BLaER1 treated with 17β-estradiol and CSF1 and Interleukin-3, amounts not matched to agents 10 nM and 100 nM (cell line): Measurements from ENCODE around the gene PRR29.

Experiments used
- H3K27ac ChIP-seq, 11 experiments: shearing (Covaris generic); formaldehyde crosslinking; 2 replicates each; pipeline ENCODE4 v1.8.1; 2022
- H3K27me3 ChIP-seq, 11 experiments: shearing (Covaris generic); formaldehyde crosslinking; 2 replicates each; pipeline ENCODE4 v1.8.1; 2022
- H3K36me3 ChIP-seq, 11 experiments: shearing (Covaris generic); formaldehyde crosslinking; 2 replicates each; pipeline ENCODE4 v1.8.1; 2022
- H3K4me1 ChIP-seq, 10 experiments: shearing (Covaris generic); formaldehyde crosslinking; 2 replicates each; pipeline ENCODE4 v1.8.1; 2022
- H3K4me2 ChIP-seq, 11 experiments: shearing (Covaris generic); formaldehyde crosslinking; 2 replicates each; pipeline ENCODE4 v1.8.1; 2022
- H3K4me3 ChIP-seq, 10 experiments: shearing (Covaris generic); formaldehyde crosslinking; 2 replicates each; pipeline ENCODE4 v1.8.1; 2022
- H3K9ac ChIP-seq, 11 experiments: shearing (Covaris generic); formaldehyde crosslinking; 2 replicates each; pipeline ENCODE4 v1.8.1; 2022
- H3K9me3 ChIP-seq, 11 experiments: shearing (Covaris generic); formaldehyde crosslinking; replicated peaks in 1 of 11; 2 replicates each; pipeline ENCODE4 v1.8.1; 2022
- H4K20me1 ChIP-seq, 11 experiments: shearing (Covaris generic); formaldehyde crosslinking; 2 replicates each; pipeline ENCODE4 v1.8.1; 2022
- Cebpa-rat ChIP-seq, 11 experiments: shearing (Covaris generic); IDR thresholded peaks; 2 replicates each; pipeline ENCODE4 v1.8.1; 2022

Gene PRR29

DNA sequence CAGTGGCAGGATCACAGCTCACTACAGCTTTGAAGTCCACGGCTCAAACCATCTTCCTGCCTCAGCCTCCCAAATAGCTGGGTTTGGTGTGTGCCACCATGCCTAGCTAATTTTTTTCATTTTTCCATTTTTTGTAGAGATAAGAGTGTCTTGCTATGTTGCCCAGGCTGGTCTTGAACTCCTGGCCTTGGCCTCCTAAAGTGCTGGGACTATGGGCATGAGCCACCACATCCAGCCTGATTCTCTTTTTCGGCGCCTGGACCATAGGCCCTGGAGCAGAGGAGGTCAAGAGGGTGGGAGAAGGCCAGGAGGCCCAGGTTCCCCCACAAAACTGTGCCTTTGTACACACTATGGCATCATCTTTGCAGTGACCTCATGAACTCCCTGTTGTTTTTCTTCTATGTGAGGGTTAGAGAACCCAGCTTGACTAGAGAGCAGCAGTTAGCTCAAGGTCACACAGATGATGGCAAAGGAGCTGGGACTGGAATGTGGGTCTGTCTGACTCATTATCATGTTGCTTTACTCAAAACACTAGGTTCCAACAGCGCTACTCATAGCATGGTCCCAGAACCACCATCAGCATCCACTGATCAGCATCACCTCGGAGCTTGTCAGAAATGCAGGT is 41.7 kb upstream of the PRR29 start:
- Histone ChIP-seq H3K36me3 (no peaks in the 10 kb centered on the region), H3K4me1 (peaks cover 17 to 73% (median 57%) of the 10 kb centered on the region in 10 experiments), H4K20me1 (no peaks in the 10 kb centered on the region), H3K9me3 (no peaks in the 10 kb centered on the region), H3K4me2 (no peak overlapping the region), H3K27me3 (no peaks in the 10 kb centered on the region), H3K4me3 (no peak overlapping the region), H3K9ac (no peak overlapping the region), H3K27ac (no peak overlapping the region)
- TF ChIP-seq Cebpa-rat (IDR thresholded peaks at IDR 0.05) = no peak

DNA sequence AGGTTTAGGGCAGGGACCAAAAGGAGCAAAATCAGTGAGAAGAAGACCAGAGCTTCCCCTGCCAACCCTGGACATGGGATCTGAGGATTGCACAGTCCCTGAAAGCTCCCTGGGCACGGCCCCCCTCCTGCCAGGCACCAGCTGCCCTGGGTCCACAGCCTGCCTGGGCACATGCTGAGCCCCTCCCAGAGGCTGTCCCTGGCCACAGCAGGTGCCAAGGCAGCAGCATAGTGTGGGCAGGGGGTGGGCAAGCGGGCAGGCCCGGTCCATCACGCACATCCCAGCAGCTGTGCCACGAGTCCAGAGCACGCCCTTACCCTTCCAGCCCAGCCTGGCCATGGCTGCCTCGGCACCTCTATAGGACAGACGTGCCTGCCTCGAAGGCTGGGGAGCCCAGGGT is 38.1 kb upstream of the PRR29 start:
- no peak for TF ChIP-seq Cebpa-rat (IDR thresholded peaks at IDR 0.05)
- Histone ChIP-seq H3K4me1 (peaks cover 8 to 45% (median 21%) of the 10 kb centered on the region in 10 experiments; a peak in 19 of 20 replicates), H3K9me3 (no peaks in the 10 kb centered on the region), H3K9ac (peak overlapping the region in 1 of 11 experiments; percentile 22; a peak in 2 of 22 replicates), H3K27ac (0 out of 22 replicates have a peak overlapping the region, but pooled peaks of 1 of the 11 experiments have one; percentile 5), H3K4me2 (peak overlapping the region in 10 of 11 experiments; percentile 17 to 71 (median 60); a peak in 18 of 22 replicates), H3K36me3 (no peaks in the 10 kb centered on the region), H3K4me3 (no peak overlapping the region; a peak in 1 of 20 replicates), H4K20me1 (no peaks in the 10 kb centered on the region), H3K27me3 (no peaks in the 10 kb centered on the region)

DNA sequence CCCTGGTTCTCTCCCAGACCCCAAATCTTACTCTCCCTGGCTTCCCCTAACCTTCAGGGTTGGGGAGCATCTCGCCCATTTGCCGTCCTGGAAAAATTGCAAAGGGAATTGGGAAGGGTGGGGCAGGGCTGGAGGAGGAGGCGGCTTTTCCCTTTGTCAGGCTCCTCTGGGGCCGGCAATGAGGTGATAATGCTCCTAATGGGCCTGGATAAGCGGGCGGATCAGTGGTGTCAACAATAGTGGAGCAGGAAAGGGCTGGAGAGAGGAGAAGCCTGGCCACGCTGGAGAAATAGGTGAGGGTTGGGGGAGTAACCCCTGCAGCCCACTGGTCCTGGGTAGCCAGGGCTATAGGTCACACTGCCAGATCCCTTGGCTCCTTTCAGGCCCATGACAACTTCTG is 37.7 kb upstream of the PRR29 start:
- no peak for TF ChIP-seq Cebpa-rat (IDR thresholded peaks at IDR 0.05)
- H3K4me3 ChIP-seq = no peak overlapping the region
- peaks cover 8 to 41% (median 20%) of the 10 kb centered on the region in 10 experiments; a peak in 19 of 20 replicates for H3K4me1 ChIP-seq
- no peaks in the 10 kb centered on the region for H3K36me3 ChIP-seq
- no peaks in the 10 kb centered on the region for H4K20me1 ChIP-seq
- peak overlapping the region in 10 of 11 experiments; percentile 17 to 71 (median 60); a peak in 19 of 22 replicates for H3K4me2 ChIP-seq
- H3K27me3 ChIP-seq = no peaks in the 10 kb centered on the region
- H3K9me3 ChIP-seq = no peaks in the 10 kb centered on the region
- peak overlapping the region in 2 of 11 experiments; percentile 22 to 29; a peak in 2 of 22 replicates for H3K9ac ChIP-seq
- H3K27ac ChIP-seq = peak overlapping the region in 2 of 11 experiments; percentile 25 to 32; a peak in 2 of 22 replicates

DNA sequence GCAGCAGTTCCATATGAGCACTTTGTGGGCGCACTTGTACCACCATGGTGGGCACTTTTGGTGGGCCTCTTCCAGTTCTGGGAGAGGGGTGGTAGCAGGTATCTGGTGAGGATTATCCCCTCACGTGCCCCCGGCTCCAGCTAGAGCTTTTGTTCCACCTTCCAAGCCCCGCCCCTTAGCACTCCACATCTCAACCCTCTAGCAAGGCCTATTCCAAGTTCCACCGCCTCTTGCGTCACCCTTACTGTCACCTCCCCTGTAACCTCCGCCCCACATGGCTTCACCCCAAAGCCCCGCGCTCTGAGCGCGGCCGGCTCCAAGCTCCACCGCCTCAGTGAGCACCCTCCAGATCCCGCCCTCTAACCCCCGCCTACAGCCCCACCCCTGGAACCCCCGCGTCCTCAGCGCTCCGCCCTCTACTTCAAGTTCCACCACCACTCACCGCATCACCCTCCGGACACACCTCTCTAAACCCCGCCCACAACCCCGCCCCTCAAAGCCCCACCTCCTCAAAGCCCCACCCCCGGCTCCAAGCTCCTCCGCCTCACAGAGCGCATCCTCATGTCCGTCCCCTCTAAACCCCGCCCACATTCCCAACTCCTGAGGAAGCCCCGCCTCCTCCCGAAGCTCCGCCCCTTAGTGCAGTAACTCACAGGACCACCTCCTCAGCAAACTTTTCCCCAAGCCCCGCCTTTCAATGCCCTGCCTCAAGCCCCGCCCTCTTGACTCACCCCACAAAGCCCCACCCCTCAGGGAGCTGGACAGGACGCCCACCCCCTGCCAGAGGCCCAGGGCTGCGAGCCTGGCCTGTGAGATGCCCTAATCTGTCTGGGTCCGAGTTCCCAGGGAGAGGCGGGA is 36.6 kb upstream of the PRR29 start:
- peak overlapping the region in 2 of 10 experiments; percentile 15 to 23; a peak in 1 of 20 replicates for H3K4me3 ChIP-seq
- H3K36me3 ChIP-seq = no peaks in the 10 kb centered on the region
- peak in 2 of 11 experiments; percentile 51 to 70; a peak in 2 of 22 replicates for TF ChIP-seq Cebpa-rat (IDR thresholded peaks at IDR 0.05)
- no peaks in the 10 kb centered on the region for H3K27me3 ChIP-seq
- no peaks in the 10 kb centered on the region for H4K20me1 ChIP-seq
- peak overlapping the region; percentile 22 to 73 (median 65); a peak in 20 of 22 replicates for H3K4me2 ChIP-seq
- H3K27ac ChIP-seq = peak overlapping the region in 4 of 11 experiments; percentile 14 to 43 (median 35); a peak in 5 of 22 replicates
- H3K9ac ChIP-seq = peak overlapping the region in 2 of 11 experiments; percentile 1 to 8; a peak in 1 of 22 replicates
- H3K4me1 ChIP-seq = peaks cover 8 to 36% (median 25%) of the 10 kb centered on the region in 10 experiments; a peak in 19 of 20 replicates
- H3K9me3 ChIP-seq = no peaks in the 10 kb centered on the region

DNA sequence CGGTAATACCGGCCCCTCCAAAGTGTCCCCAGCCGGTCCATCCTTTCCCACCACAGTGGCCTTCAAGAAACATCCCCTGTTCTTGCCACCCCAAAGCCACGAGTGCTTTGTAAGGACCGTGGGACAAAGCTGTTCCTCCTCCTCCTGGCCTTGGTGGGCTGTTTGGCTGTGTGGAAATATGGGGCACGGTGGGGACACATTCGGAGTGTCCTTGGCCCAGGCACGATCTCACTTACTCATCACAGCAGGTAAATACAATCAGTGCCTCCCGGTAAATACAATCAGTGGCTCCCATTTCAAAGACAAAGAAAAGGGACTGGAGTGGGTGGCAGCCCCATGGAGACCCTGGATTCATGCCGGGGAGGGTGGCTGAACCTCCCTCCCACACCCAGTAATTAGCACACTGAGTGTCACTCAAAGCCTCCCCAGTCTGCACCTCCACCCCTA is 35.8 kb upstream of the PRR29 start:
- H3K4me2 ChIP-seq = no peak overlapping the region
- no peak overlapping the region for H3K27ac ChIP-seq
- H3K4me1 ChIP-seq = peaks cover 8 to 39% (median 27%) of the 10 kb centered on the region in 10 experiments; a peak in 19 of 20 replicates
- no peak overlapping the region for H3K4me3 ChIP-seq
- no peak overlapping the region for H3K9ac ChIP-seq
- TF ChIP-seq Cebpa-rat (IDR thresholded peaks at IDR 0.05) = no peak
- H3K27me3 ChIP-seq = no peaks in the 10 kb centered on the region
- no peaks in the 10 kb centered on the region for H4K20me1 ChIP-seq
- H3K9me3 ChIP-seq = no peaks in the 10 kb centered on the region
- H3K36me3 ChIP-seq = no peaks in the 10 kb centered on the region

DNA sequence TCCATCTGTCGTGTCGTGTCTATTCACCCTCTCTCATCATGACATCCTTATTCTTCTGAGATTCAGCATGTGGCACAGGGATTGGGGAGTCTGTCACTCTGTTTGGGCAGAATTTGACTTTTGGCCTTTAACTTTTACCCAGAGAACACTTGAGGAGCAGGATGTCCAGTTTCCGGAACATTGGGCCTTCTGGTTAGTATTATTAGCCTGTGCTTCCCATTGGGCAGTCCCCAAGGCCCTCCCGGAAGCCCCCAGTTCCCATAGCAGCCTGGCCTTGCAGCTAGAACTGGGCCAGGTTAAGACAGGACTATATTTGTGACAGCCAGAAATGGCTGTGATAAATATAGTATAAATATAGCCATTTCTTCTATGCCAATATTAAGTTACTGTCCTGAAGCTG is 35.0 kb upstream of the PRR29 start:
- no peaks in the 10 kb centered on the region for H4K20me1 ChIP-seq
- H3K9ac ChIP-seq = no peak overlapping the region
- no peaks in the 10 kb centered on the region for H3K9me3 ChIP-seq
- no peak overlapping the region for H3K27ac ChIP-seq
- H3K4me3 ChIP-seq = no peak overlapping the region
- no peak for TF ChIP-seq Cebpa-rat (IDR thresholded peaks at IDR 0.05)
- no peak overlapping the region for H3K4me2 ChIP-seq
- H3K4me1 ChIP-seq = peaks cover 8 to 39% (median 27%) of the 10 kb centered on the region in 10 experiments; a peak in 19 of 20 replicates
- H3K27me3 ChIP-seq = no peaks in the 10 kb centered on the region
- H3K36me3 ChIP-seq = no peaks in the 10 kb centered on the region

DNA sequence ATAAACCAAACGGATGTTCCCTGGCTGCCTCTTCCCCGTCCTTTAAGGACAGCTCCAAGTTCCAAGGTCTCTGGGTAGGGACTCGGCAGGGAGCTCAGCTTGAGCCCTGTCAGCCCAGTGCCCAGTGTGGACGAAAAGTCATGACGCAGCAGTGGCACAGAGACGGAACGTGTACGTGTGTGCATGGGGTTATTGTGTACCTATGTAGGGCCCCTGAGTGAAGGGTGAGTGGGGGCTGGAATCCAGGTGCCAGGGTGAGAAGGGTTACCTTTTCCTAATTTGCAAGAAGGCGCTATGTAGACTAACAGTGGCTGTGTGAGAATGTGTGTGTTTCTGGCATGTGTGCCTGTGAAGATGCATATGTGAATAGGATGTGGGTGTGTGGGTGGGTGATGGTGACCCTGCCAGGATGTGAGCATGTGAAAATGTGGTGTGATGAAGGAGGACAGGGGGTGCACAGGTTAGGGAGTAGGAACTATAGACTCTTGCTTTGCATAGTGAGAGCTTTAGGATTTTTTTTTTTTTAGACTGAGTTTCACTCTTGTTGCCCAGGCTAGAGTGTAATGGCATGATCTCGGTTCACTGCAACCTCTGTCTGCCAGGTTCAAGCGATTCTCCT is 31.4 kb upstream of the PRR29 start:
- H3K36me3 ChIP-seq = no peaks in the 10 kb centered on the region
- no peak overlapping the region for H3K27ac ChIP-seq
- H3K9me3 ChIP-seq = no peaks in the 10 kb centered on the region
- no peak overlapping the region for H3K4me3 ChIP-seq
- H3K4me1 ChIP-seq = peaks cover 0 to 18% (median 7%) of the 10 kb centered on the region in 10 experiments; a peak in 13 of 20 replicates
- H3K4me2 ChIP-seq = peak overlapping the region in 5 of 11 experiments; percentile 17 to 28 (median 24); a peak in 5 of 22 replicates
- H3K9ac ChIP-seq = no peak overlapping the region
- H4K20me1 ChIP-seq = no peaks in the 10 kb centered on the region
- TF ChIP-seq Cebpa-rat (IDR thresholded peaks at IDR 0.05) = no peak
- H3K27me3 ChIP-seq = no peaks in the 10 kb centered on the region

DNA sequence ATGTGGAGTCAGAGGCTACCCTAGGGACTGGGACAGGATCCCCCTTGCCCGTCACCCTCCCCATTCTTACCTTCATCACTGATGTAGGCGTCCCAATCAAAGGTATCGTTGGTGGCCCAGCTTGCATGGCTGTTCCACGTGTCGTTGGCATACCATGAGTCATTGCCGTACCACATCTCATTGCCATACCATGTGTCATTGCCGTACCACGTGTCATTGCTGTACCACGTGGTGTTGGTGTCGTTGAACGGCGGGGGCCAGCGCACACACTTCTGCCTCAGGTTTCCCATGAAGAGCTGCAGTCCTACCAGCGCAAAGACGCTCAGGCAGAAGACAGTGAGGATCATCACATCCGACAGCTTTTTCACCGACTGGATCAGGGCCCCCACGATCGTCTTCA is 30.2 kb upstream of the PRR29 start:
- no peak overlapping the region for H3K4me3 ChIP-seq
- no peak for TF ChIP-seq Cebpa-rat (IDR thresholded peaks at IDR 0.05)
- H3K9me3 ChIP-seq = no peaks in the 10 kb centered on the region
- no peaks in the 10 kb centered on the region for H4K20me1 ChIP-seq
- no peak overlapping the region for H3K9ac ChIP-seq
- no peak overlapping the region for H3K4me2 ChIP-seq
- H3K27me3 ChIP-seq = no peaks in the 10 kb centered on the region
- no peak overlapping the region for H3K27ac ChIP-seq
- H3K36me3 ChIP-seq = no peaks in the 10 kb centered on the region
- H3K4me1 ChIP-seq = peaks cover 0 to 9% (median 7%) of the 10 kb centered on the region in 10 experiments; a peak in 13 of 20 replicates

DNA sequence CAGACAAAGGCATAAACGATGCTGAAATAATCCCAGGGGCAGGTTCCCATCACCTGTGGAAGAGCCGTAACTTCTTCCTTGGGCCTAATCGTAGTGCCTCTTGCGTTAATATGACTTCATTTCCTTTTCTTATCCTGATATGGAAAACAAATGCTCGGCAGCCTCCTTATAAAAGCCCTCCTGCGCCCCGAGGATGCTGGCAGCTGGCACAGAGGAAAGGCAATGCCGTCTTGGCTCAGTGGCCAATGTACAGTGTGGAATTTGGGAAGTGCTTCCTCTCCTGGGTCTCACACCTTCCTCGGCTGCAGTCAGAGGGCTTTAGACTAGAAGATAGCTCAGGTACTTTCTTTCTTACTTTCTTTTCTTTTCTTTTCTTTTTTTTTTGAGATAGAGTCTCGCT is 28.9 kb upstream of the PRR29 start:
- Histone ChIP-seq H3K4me3 (no peak overlapping the region), H3K36me3 (no peaks in the 10 kb centered on the region), H4K20me1 (no peaks in the 10 kb centered on the region), H3K4me1 (peaks cover 10 to 20% (median 16%) of the 10 kb centered on the region in 10 experiments), H3K4me2 (no peak overlapping the region), H3K9ac (no peak overlapping the region), H3K27ac (no peak overlapping the region), H3K9me3 (no peaks in the 10 kb centered on the region), H3K27me3 (no peaks in the 10 kb centered on the region)
- TF ChIP-seq Cebpa-rat (IDR thresholded peaks at IDR 0.05) = no peak
